GM19035 (cell line): ENCODE data around the gene ZNF677.
"Not testable (repeated sequence)": the region's sequence is repeated elsewhere in the genome, so short reads cannot be mapped to it uniquely, and the experiment has no call there.

Experiments
- ATAC-seq: cut with Tn5 transposase; IDR thresholded peaks from one replicate; pipeline ENCODE4 v1.9.1; 2021; ENCODE audit not compliant: unreplicated experiment

ZNF677 gene

GRCh38 chr19:53193535-53194222 is 61.0 kb downstream of the ZNF677 start:
- no peak for ATAC-seq

GRCh38 chr19:53192771-53193534 is 61.7 kb downstream of the ZNF677 start, which contains the start of gene ZNF665:
TSS of gene ZNF665 (minus strand) at chr19:53193358. CDS start at chr19:53182898, 10,460 bp downstream.
- no peak for ATAC-seq

- no peak for ATAC-seq
These were observed 64.4 kb downstream of the ZNF677 start for GRCh38 chr19:53190253-53190652.

GRCh38 chr19:53189691-53190198 is 64.9 kb downstream of the ZNF677 start:
- not testable (repeated sequence) for ATAC-seq
